Cardiac fibroblast (primary cell): Measurements from ENCODE around the gene COMT.
A peak's percentile ranks its signal among the peaks of the same experiment; 100 is the strongest.

Experiments
- DNase-seq, 2 donors: peaks; one replicate each; pipeline versions ENCODE4 v3.0.0 to v3.0.0-alpha.2; 2010; ENCODE audit warnings: low read depth in 2 of 2
- H3K4me3 ChIP-seq, 2 donors: replicated peaks in 1 of 2; 1 replicate in 1 of 2; 2 replicates in 1 of 2; pipeline ENCODE4 v1.5.1; 2011; ENCODE audit warnings: low read depth in 2 of 2, low read length in 2 of 2, mild to moderate bottlenecking in 2 of 2, moderate library complexity in 1 of 2
- CTCF ChIP-seq: IDR thresholded peaks from one replicate; pipeline ENCODE4 v1.5.1; 2011; ENCODE audit warnings: low read depth, mild to moderate bottlenecking, low read length, inconsistent platforms

The COMT gene

GRCh38 chr22:20011993-20012740 lies 70.6 kb downstream of the COMT start:
- TF ChIP-seq CTCF: no peak
- DNase-seq: no peak
- H3K4me3 ChIP-seq: no peak overlapping the region

- DNase-seq: no peak
- no peak overlapping the region for H3K4me3 ChIP-seq
- no peak for TF ChIP-seq CTCF
These were observed 71.3 kb downstream of the COMT start for GRCh38 chr22:20012741-20013331.

- TF ChIP-seq CTCF: peak; percentile 91
- no peak overlapping the region for H3K4me3 ChIP-seq
- peak; percentile 56 to 73 for DNase-seq
These were observed 71.9 kb downstream of the COMT start for GRCh38 chr22:20013382-20013871.

GRCh38 chr22:20014526-20015186 lies 73.1 kb downstream of the COMT start:
- no peak for DNase-seq
- TF ChIP-seq CTCF: no peak
- H3K4me3 ChIP-seq: no peak overlapping the region

GRCh38 chr22:20015187-20015625 lies 73.6 kb downstream of the COMT start:
- no peak overlapping the region for H3K4me3 ChIP-seq
- TF ChIP-seq CTCF: no peak
- DNase-seq: no peak

- TF ChIP-seq CTCF: no peak
- no peak for DNase-seq
- peak overlapping the region; percentile 57 to 60 for H3K4me3 ChIP-seq
These were observed 74.6 kb downstream of the COMT start for GRCh38 chr22:20015971-20016733.
